Caco-2 (cell line): ENCODE measurements around the gene CRY2. TPM values are rescaled to one million over a fixed set of nuclear protein-coding genes. Genes with fewer than 3 reads are reported as not detected.
A peak's percentile ranks its signal among the peaks of the same experiment; 100 is the strongest.

Experiments used
- BruUV-seq: library from RNA; stranded (reverse); fragments of 400-500 nt; replicated peaks from 2 replicates; lab custom pipeline; 2021; lab: Mats Ljungman, UMichigan
- CTCF ChIA-PET: fragments of 300-600 bp; sonication (Branson Sonifier 250); formaldehyde crosslinking; loops from one replicate; lab custom pipeline; 2022; ENCODE audit warnings: antibody characterized with exemption; lab: Charles Lee
- POLR2A ChIA-PET: fragments of 300-600 bp; sonication (Branson Sonifier 250); formaldehyde crosslinking; loops from one replicate; lab custom pipeline; 2022; ENCODE audit warnings: antibody characterized with exemption; lab: Charles Lee
- DNase-seq, 2 experiments: peaks; one replicate each; pipeline versions ENCODE4 v3.0.0 to v3.0.0-alpha.2; 2020 to 2022
- H3K27me3 ChIP-seq: replicated peaks from 2 replicates; pipeline ENCODE4 v1.6.0; 2011; ENCODE audit warnings: low read length; ENCODE audit not compliant: control insufficient read depth, insufficient read depth
- H3K36me3 ChIP-seq: 2 replicates; pipeline ENCODE4 v1.5.1; 2011; ENCODE audit warnings: low read length; ENCODE audit not compliant: control insufficient read depth, insufficient read depth
- H3K4me1 ChIP-seq: fragments of 250-450 bp; sonication (Bioruptor Pico); 2 replicates; pipeline ENCODE4 v1.5.1; 2020; ENCODE audit warnings: mild to moderate bottlenecking
- H3K4me3 ChIP-seq: 2 replicates; pipeline ENCODE4 v1.5.1; 2011; ENCODE audit warnings: low read depth, mild to moderate bottlenecking, control low read depth, low read length
- H3K9me3 ChIP-seq: fragments of 250-450 bp; sonication (Bioruptor Pico); 2 replicates; pipeline ENCODE4 v1.5.1; 2020; ENCODE audit warnings: mild to moderate bottlenecking, moderate library complexity
- H3K27ac Mint-ChIP-seq: one replicate; pipeline ENCODE4 v1.8.0; 2022; ENCODE audit warnings: mixed read lengths; ENCODE audit not compliant: unreplicated experiment
- H3K27me3 Mint-ChIP-seq: one replicate; pipeline ENCODE4 v1.8.0; 2022; ENCODE audit warnings: mixed read lengths; ENCODE audit not compliant: insufficient read depth, unreplicated experiment
- H3K36me3 Mint-ChIP-seq: one replicate; pipeline ENCODE4 v1.8.0; 2022; ENCODE audit warnings: mild to moderate bottlenecking, mixed read lengths; ENCODE audit not compliant: insufficient read depth, unreplicated experiment
- H3K4me1 Mint-ChIP-seq: one replicate; pipeline ENCODE4 v1.8.0; 2022; ENCODE audit warnings: low read depth, mixed read lengths; ENCODE audit not compliant: unreplicated experiment
- H3K4me3 Mint-ChIP-seq: one replicate; pipeline ENCODE4 v1.8.0; 2022; ENCODE audit warnings: mild to moderate bottlenecking, moderate library complexity, mixed read lengths; ENCODE audit not compliant: unreplicated experiment
- H3K9me3 Mint-ChIP-seq: one replicate; pipeline ENCODE4 v1.8.0; 2022; ENCODE audit warnings: mixed read lengths; ENCODE audit not compliant: unreplicated experiment
- CTCF ChIP-seq, 2 experiments: fragments of 200-600 bp in 1 of 2; IDR thresholded peaks; 1 replicate in 1 of 2; 2 replicates in 1 of 2; pipeline versions ENCODE4 v1.5.1 to v1.8.0; 2011 to 2022; ENCODE audit warnings: antibody characterized with exemption in 1 of 2, control low read depth in 1 of 2, inconsistent platforms in 1 of 2, low read depth in 1 of 2, low read length in 1 of 2, mild to moderate bottlenecking in 1 of 2, moderate library complexity in 1 of 2; ENCODE audit not compliant: insufficient read depth in 1 of 2, severe bottlenecking in 1 of 2, unreplicated experiment in 1 of 2
- intact Hi-C: fragments of 100-400 bp; cut with micrococcal nuclease; formaldehyde crosslinking; loops from one replicate; pipeline ENCODE4 v1.10.0; 2022; ENCODE audit not compliant: unreplicated experiment
- total RNA-seq: library from RNA; stranded (reverse); gene quantifications from 2 replicates; pipeline ENCODE4 v1.2.3, GENCODE V29; 2022

Gene CRY2
- total RNA-seq, 1 experiment from 2014 or later, result 28.5 TPM

- no peaks in the 10 kb centered on the region for H3K9me3 Mint-ChIP-seq
- H3K4me1 ChIP-seq, result peaks cover 12% of the 10 kb centered on the region; the same call in 1 of the 2 replicates
- peaks cover 3% of the 10 kb centered on the region for H3K36me3 ChIP-seq
- no peak overlapping the region for H3K4me3 Mint-ChIP-seq
- no peaks in the 10 kb centered on the region for H3K27me3 ChIP-seq
- H3K4me1 Mint-ChIP-seq, result no peaks in the 10 kb centered on the region
- H3K9me3 ChIP-seq, result no peaks in the 10 kb centered on the region
- POLR2A ChIA-PET, result interaction anchor here (0.6 kb wide), 1 partner anchor 55 kb away, joined by 3 read pairs; no protein-coding TSS in a partner anchor
- no peak for TF ChIP-seq CTCF (IDR thresholded peaks at IDR 0.05; ENCODE audit: insufficient read depth in 1 of 2, low read depth in 1 of 2, low read length in 1 of 2, severe bottlenecking in 1 of 2, unreplicated experiment in 1 of 2)
- no peaks in the 10 kb centered on the region for H3K27me3 Mint-ChIP-seq
- no TSS peak for BruUV-seq
- DNase-seq, result no peak
- no peak overlapping the region for H3K27ac Mint-ChIP-seq
- intact Hi-C loops, result no loop called here
- CTCF ChIA-PET, result interaction anchor here (0.6 kb wide), 1 partner anchor 147 kb away, joined by 3 read pairs; no protein-coding TSS in a partner anchor
- H3K36me3 Mint-ChIP-seq, result peaks cover 10% of the 10 kb centered on the region
- no peak overlapping the region for H3K4me3 ChIP-seq
Measured at GRCh38 chr11:45881708-45882368, 34.6 kb downstream of the CRY2 start.

- no peaks in the 10 kb centered on the region for H3K27me3 Mint-ChIP-seq
- intact Hi-C loops, result loop anchor here (1.0 kb wide), 2 partner anchors 15 to 37 kb away; partner anchors contain the start of gene CRY2
- H3K4me3 ChIP-seq, result no peak overlapping the region; the same call in 1 of the 2 replicates
- H3K4me1 Mint-ChIP-seq, result no peaks in the 10 kb centered on the region
- H3K36me3 ChIP-seq, result no peaks in the 10 kb centered on the region
- H3K9me3 Mint-ChIP-seq, result no peaks in the 10 kb centered on the region
- peak overlapping the region; percentile 43 for H3K27ac Mint-ChIP-seq
- H3K9me3 ChIP-seq, result no peaks in the 10 kb centered on the region
- H3K4me3 Mint-ChIP-seq, result peak overlapping the region; percentile 63
- no peak for DNase-seq
- peaks cover 10% of the 10 kb centered on the region for H3K36me3 Mint-ChIP-seq
- no peak for TF ChIP-seq CTCF (IDR thresholded peaks at IDR 0.05; ENCODE audit: insufficient read depth in 1 of 2, low read depth in 1 of 2, low read length in 1 of 2, severe bottlenecking in 1 of 2, unreplicated experiment in 1 of 2)
- peaks cover 8% of the 10 kb centered on the region; the same call in 1 of the 2 replicates for H3K4me1 ChIP-seq
- no TSS peak for BruUV-seq
- no peaks in the 10 kb centered on the region for H3K27me3 ChIP-seq
- ChIA-PET CTCF (no interaction called here), POLR2A (interaction anchor here (0.5 kb wide), 1 partner anchor 152 kb away, joined by 3 read pairs; no protein-coding TSS in a partner anchor)
Measured at GRCh38 chr11:45884596-45885185, 37.4 kb downstream of the CRY2 start.

- Histone ChIP-seq H3K36me3 (no peaks in the 10 kb centered on the region), H3K27me3 (no peaks in the 10 kb centered on the region), H3K9me3 (no peaks in the 10 kb centered on the region), H3K4me1 (peaks cover 4% of the 10 kb centered on the region; the same call in 1 of the 2 replicates), H3K4me3 (peak within 1 kb of the TSS; percentile 56)
- intact Hi-C loops, result loop anchor here (1.0 kb wide), 2 partner anchors 14 to 38 kb away; partner anchors contain the start of gene CRY2
- BruUV-seq, result no TSS peak
- Mint-ChIP-seq H3K27ac (peak within 1 kb of the TSS; percentile 43), H3K27me3 (no peaks in the 10 kb centered on the region), H3K4me3 (peak within 1 kb of the TSS; percentile 63), H3K9me3 (no peaks in the 10 kb centered on the region), H3K36me3 (peaks cover 10% of the 10 kb centered on the region), H3K4me1 (no peaks in the 10 kb centered on the region)
- POLR2A ChIA-PET, result interaction anchor here (0.5 kb wide), 1 partner anchor 151 kb away, joined by 3 read pairs; no protein-coding TSS in a partner anchor
- peak in 1 of 2 experiments; percentile 10 for TF ChIP-seq CTCF (IDR thresholded peaks at IDR 0.05; ENCODE audit: insufficient read depth in 1 of 2, low read depth in 1 of 2, low read length in 1 of 2, severe bottlenecking in 1 of 2, unreplicated experiment in 1 of 2)
- DNase-seq, result peak; percentile 67 to 79
- CTCF ChIA-PET, result no interaction called here
Measured at GRCh38 chr11:45885274-45885920, 38.1 kb downstream of the CRY2 start, which contains the start of gene MAPK8IP1. MAPK8IP1 (plus strand) TSS chr11:45885651; CDS start chr11:45885821, 170 bp downstream.
